Measurements from ENCODE around the gene MMP14.

GRCh38 chr14:22884076-22884737, 47.8 kb downstream of the MMP14 start:
- TF ChIP-seq EZH2 (optimal IDR thresholded peaks at IDR 0.05; ENCODE audit: low read depth, low read length) (no peak), EZH2phosphoT487 (IDR thresholded peaks at IDR 0.05; ENCODE audit: low read length) (no peak)
- TF ChIP-seq, protein P1, sequence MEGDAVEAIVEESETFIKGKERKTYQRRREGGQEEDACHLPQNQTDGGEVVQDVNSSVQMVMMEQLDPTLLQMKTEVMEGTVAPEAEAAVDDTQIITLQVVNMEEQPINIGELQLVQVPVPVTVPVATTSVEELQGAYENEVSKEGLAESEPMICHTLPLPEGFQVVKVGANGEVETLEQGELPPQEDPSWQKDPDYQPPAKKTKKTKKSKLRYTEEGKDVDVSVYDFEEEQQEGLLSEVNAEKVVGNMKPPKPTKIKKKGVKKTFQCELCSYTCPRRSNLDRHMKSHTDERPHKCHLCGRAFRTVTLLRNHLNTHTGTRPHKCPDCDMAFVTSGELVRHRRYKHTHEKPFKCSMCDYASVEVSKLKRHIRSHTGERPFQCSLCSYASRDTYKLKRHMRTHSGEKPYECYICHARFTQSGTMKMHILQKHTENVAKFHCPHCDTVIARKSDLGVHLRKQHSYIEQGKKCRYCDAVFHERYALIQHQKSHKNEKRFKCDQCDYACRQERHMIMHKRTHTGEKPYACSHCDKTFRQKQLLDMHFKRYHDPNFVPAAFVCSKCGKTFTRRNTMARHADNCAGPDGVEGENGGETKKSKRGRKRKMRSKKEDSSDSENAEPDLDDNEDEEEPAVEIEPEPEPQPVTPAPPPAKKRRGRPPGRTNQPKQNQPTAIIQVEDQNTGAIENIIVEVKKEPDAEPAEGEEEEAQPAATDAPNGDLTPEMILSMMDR (IDR thresholded peaks at IDR 0.05; ENCODE audit: low read length): no peak

Measured in MM.1S (cell line).